Esophagus squamous epithelium (tissue), 5 donors: ENCODE data around the gene CACFD1. TPM values are rescaled to one million over a fixed set of nuclear protein-coding genes. Genes with fewer than 3 reads are reported as not detected.

Experiments used
- DNase-seq: peaks from one replicate; lab custom pipeline; 2025; lab: John Stamatoyannopoulos, UW
- H3K27ac ChIP-seq, 4 donors: fragments of 200-600 bp; sonication (generic); one replicate each; pipeline ENCODE4 v1.5.1; 2016 to 2019; ENCODE audit warnings: mild to moderate bottlenecking in 1 of 4
- H3K27me3 ChIP-seq, 4 donors: fragments of 200-600 bp; sonication (generic); 1 replicate in 3 of 4; 2 replicates in 1 of 4; pipeline versions ENCODE4 v1.5.1 to v1.6.0; 2017 to 2021; ENCODE audit warnings: antibody characterized with exemption in 1 of 4
- H3K36me3 ChIP-seq, 3 donors: fragments of 200-600 bp; sonication (generic); one replicate each; pipeline ENCODE4 v1.5.1; 2016 to 2019
- H3K4me1 ChIP-seq, 3 donors: fragments of 200-600 bp; sonication (generic); one replicate each; pipeline ENCODE4 v1.5.1; 2017 to 2019
- H3K4me3 ChIP-seq, 4 donors: fragments of 200-600 bp; sonication (generic); 1 replicate in 3 of 4; 2 replicates in 1 of 4; pipeline ENCODE4 v1.5.1; 2016 to 2019; ENCODE audit warnings: mild to moderate bottlenecking in 2 of 4, moderate library complexity in 1 of 4
- H3K9me3 ChIP-seq, 3 donors: fragments of 200-600 bp; sonication (generic); one replicate each; pipeline ENCODE4 v1.5.1; 2016 to 2019
- POLR2A ChIP-seq, 4 donors: fragments of 450-650 bp; IDR thresholded peaks; one replicate each; pipeline ENCODE4 v1.6.1; 2017; ENCODE audit warnings: antibody characterized with exemption in 4 of 4, mild to moderate bottlenecking in 4 of 4, moderate library complexity in 3 of 4
- WGBS, 2 donors: methylation state at CpG; one replicate each; pipeline ENCODE4 v1.1.5; 2018; 5-methylcytosine and 5-hydroxymethylcytosine counted together
- intact Hi-C: fragments of 100-400 bp; cut with DNase I; formaldehyde crosslinking; loops from one replicate; pipeline ENCODE4 v1.15.0; 2022
- total RNA-seq, 4 donors: library from RNA; depleted of rRNA; stranded (reverse); fragments of >200 nt; gene quantifications; one replicate each; pipeline ENCODE4 v1.1.0, GENCODE V29; 2016
- TF ChIP-seq, protein P1 (sequence below), 6 experiments: fragments of 450-650 bp in 4 of 6; fragments of 200-600 bp in 2 of 6; sonication (generic) in 2 of 6; IDR thresholded peaks; one replicate each; pipeline ENCODE4 v1.5.1; 2016 to 2019; ENCODE audit warnings: antibody characterized with exemption in 6 of 6, mild to moderate bottlenecking in 4 of 6, moderate library complexity in 4 of 6
- donor health status: DM: yes; HTN: yes; CAD: no.

The CACFD1 gene
- total RNA-seq, 4 donors from 2014 or later: 5.9 to 13.7 (median 9.1) TPM

DNA sequence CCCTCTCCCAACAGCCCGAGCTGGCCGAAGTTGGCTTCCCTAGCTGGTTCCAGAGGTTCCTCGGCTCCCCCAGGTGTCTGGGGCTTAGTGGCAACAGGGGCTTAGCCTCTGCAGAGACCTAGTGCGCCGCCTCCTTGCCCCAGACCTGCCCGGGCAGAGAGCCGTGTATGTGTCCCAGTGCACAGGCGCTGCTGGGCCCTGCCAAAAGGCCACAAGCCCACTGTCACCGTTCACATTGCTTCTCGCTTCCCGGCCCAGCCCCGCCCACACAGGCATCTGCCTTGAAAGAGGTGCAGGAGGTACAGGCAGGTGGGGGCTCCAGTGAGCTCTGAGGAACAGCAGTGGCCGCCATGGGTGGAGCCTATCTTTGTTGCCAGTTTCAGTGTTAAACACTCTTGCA, 2.5 kb upstream of the CACFD1 start:
- no peak for DNase-seq
- no peaks in the 10 kb centered on the region for H3K9me3 ChIP-seq
- intact Hi-C loops: no loop called here
- TF ChIP-seq, protein P1, sequence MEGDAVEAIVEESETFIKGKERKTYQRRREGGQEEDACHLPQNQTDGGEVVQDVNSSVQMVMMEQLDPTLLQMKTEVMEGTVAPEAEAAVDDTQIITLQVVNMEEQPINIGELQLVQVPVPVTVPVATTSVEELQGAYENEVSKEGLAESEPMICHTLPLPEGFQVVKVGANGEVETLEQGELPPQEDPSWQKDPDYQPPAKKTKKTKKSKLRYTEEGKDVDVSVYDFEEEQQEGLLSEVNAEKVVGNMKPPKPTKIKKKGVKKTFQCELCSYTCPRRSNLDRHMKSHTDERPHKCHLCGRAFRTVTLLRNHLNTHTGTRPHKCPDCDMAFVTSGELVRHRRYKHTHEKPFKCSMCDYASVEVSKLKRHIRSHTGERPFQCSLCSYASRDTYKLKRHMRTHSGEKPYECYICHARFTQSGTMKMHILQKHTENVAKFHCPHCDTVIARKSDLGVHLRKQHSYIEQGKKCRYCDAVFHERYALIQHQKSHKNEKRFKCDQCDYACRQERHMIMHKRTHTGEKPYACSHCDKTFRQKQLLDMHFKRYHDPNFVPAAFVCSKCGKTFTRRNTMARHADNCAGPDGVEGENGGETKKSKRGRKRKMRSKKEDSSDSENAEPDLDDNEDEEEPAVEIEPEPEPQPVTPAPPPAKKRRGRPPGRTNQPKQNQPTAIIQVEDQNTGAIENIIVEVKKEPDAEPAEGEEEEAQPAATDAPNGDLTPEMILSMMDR (IDR thresholded peaks at IDR 0.05): no peak
- no peak for TF ChIP-seq POLR2A (IDR thresholded peaks at IDR 0.05)
- WGBS, 2 donors: 20 to 37% methylated on average over 1 to 3 of the region's 13 CpGs
- H3K4me3 ChIP-seq: no peak overlapping the region
- peaks cover 6 to 31% (median 21%) of the 10 kb centered on the region in 3 donors for H3K4me1 ChIP-seq
- no peaks in the 10 kb centered on the region for H3K36me3 ChIP-seq
- no peaks in the 10 kb centered on the region for H3K27me3 ChIP-seq
- H3K27ac ChIP-seq: no peak overlapping the region

DNA sequence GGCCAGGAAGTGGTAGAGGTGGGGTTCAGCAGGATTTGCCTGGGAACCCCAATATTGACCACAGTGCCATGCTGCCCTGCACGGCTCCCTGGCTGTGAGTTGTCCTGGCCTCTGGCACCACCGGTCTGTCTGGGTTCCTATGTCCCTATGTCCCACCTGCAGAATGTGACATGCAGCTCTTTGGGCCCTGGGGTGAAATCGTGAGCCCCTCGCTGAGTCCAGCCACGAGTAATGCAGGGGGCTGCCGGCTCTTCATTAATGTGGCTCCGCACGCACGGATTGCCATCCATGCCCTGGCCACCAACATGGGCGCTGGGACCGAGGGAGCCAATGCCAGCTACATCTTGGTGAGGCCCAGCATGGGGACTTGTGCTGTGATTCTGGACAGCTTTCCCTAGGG, 2.0 kb upstream of the CACFD1 start:
- H3K27me3 ChIP-seq: no peaks in the 10 kb centered on the region
- no peak overlapping the region for H3K27ac ChIP-seq
- H3K9me3 ChIP-seq: no peaks in the 10 kb centered on the region
- no peak overlapping the region for H3K4me3 ChIP-seq
- no peaks in the 10 kb centered on the region for H3K36me3 ChIP-seq
- peaks cover 6 to 31% (median 21%) of the 10 kb centered on the region in 3 donors for H3K4me1 ChIP-seq
- intact Hi-C loops: no loop called here
- DNase-seq: no peak
- WGBS, 2 donors: 91 to 100% methylated on average over 1 to 6 of the region's 11 CpGs
- no peak for TF ChIP-seq POLR2A (IDR thresholded peaks at IDR 0.05)
- TF ChIP-seq, protein P1 (IDR thresholded peaks at IDR 0.05): no peak

DNA sequence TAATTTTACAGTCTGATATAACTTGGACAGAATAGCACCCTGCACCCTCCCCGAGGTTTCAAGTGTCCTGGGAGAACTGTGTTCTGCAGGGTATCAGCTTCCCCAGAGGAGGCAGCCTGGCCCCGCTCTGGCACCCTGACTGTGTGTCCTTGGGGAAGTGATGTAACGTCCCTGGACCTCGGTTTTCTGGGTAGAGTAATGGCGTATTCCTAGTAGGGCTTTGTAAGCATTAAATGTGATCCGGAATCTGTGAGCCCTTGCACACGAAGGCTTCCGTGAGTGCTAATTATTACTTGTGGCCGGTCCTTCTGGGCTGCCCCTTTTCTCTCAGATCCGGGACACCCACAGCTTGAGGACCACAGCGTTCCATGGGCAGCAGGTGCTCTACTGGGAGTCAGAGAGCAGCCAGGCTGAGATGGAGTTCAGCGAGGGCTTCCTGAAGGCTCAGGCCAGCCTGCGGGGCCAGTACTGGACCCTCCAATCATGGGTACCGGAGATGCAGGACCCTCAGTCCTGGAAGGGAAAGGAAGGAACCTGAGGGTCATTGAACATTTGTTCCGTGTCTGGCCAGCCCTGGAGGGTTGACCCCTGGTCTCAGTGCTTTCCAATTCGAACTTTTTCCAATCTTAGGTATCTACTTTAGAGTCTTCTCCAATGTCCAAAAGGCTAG, 1.0 kb upstream of the CACFD1 start:
- 49 to 70% methylated on average over 9 to 14 of the region's 16 CpGs for WGBS, 2 donors
- DNase-seq: no peak
- H3K9me3 ChIP-seq: no peaks in the 10 kb centered on the region
- H3K27me3 ChIP-seq: no peaks in the 10 kb centered on the region
- intact Hi-C loops: no loop called here
- H3K4me1 ChIP-seq: peaks cover 6 to 31% (median 21%) of the 10 kb centered on the region in 3 donors
- H3K36me3 ChIP-seq: no peaks in the 10 kb centered on the region
- TF ChIP-seq POLR2A (IDR thresholded peaks at IDR 0.05): no peak
- TF ChIP-seq, protein P1 (IDR thresholded peaks at IDR 0.05): no peak
- peak overlapping the region in 3 of 4 donors; percentile 60 to 90 (median 84) for H3K4me3 ChIP-seq
- H3K27ac ChIP-seq: peak overlapping the region; percentile 87 to 96 (median 91)

DNA sequence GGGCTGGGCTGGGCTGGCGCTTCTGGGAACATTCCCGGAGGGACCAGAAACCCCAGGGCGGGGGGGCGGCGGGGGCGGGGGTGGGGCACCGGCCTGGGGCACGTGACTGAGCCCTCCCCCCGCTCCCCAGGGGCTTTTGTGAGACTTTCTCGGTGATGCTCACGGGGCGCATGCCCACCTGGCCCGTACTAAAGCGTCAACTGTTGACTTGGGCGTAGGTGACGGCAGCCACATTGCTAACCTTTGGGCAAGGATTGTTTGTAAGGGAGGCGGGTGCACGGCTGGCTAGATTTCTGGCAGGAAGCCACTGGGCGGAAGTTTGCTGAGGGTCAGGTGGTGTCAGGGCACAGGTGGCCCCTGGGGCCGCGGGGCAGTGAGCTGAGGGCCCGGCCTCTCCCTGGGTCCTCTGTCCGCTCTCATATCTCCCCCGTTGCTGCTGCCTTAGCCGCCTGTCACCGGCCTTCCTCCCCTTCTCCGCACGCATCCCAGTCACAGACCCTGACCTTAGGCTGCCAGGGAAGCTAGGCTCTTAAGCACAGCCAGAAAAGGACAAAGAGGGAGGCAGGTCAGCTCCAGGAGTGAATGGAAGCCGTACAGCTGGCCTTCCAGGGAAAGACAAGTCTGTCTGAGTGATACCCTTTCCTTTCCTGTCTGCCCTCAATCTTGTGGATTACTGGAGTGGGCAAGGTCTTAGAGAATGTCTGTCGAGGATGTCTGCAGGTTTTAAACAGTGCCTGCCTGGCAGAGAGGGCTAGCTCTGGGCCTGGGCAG, 812 bp downstream of the CACFD1 start:
- 15 to 41% methylated on average over 6 to 8 of the region's 30 CpGs for WGBS, 2 donors

More for the DNA sequence above, 812 bp downstream of the CACFD1 start:
- H3K4me1 ChIP-seq: peaks cover 6 to 31% (median 21%) of the 10 kb centered on the region in 3 donors
- DNase-seq: no peak
- no peaks in the 10 kb centered on the region for H3K9me3 ChIP-seq
- H3K36me3 ChIP-seq: peaks cover 0 to 13% (median 0%) of the 10 kb centered on the region in 3 donors
- intact Hi-C loops: loop anchor here (10.0 kb wide), 1 partner anchor 46 kb away; the partner anchor contains the start of gene REXO4
- no peak for TF ChIP-seq POLR2A (IDR thresholded peaks at IDR 0.05)
- TF ChIP-seq, protein P1 (IDR thresholded peaks at IDR 0.05): no peak
- H3K27ac ChIP-seq: peak overlapping the region; percentile 87 to 96 (median 91)
- H3K4me3 ChIP-seq: peak overlapping the region; percentile 60 to 90 (median 74)
- H3K27me3 ChIP-seq: no peaks in the 10 kb centered on the region
